K562 (cell line): Measurements from ENCODE around the gene DOCK4. TPM values are rescaled to one million over a fixed set of nuclear protein-coding genes. Genes with fewer than 3 reads are reported as not detected.

Source experiments
- ATAC-seq: fragments of 200-7000 bp; cut with Tn5 transposase; 3 replicates; pipeline ENCODE4 v1.9.1; 2020; ENCODE audit warnings: moderate library complexity
- BruUV-seq: library from RNA; stranded (reverse); fragments of 400-500 nt; replicated peaks from 2 replicates; lab custom pipeline; 2021; lab: Mats Ljungman, UMichigan
- CTCF ChIA-PET: fragments of 300-600 bp; formaldehyde crosslinking; extraction: SDS; loops from one replicate; lab custom pipeline; 2021; ENCODE audit warnings: low intra/inter-chr PET ratio; lab: Yijun Ruan, JAX
- POLR2A ChIA-PET: fragments of 300-600, 350-650 bp; sonication (Branson Sonifier 250); formaldehyde crosslinking; extraction: SDS; loops from one replicate; lab custom pipeline; 2021; ENCODE audit warnings: antibody characterized with exemption, inconsistent platforms; lab: Yijun Ruan, JAX
- DNase-seq, 4 experiments: peaks; one replicate each; pipeline versions ENCODE4 v3.0.0 to v3.0.0-alpha.2; 2011 to 2018; ENCODE audit warnings: low spot score in 3 of 4, mixed read lengths in 3 of 4; ENCODE audit errors: extremely low read depth in 1 of 4
- FAIRE-seq: peaks from 2 replicates; lab custom pipeline; 2011; peaks lifted over from hg19 to GRCh38; lab: Jason Lieb, UNC
- H2AFZ ChIP-seq: 2 replicates; pipeline ENCODE4 v1.6.0; 2011; ENCODE audit warnings: low read depth, low read length, control low read depth, inconsistent platforms
- H3K27ac ChIP-seq: fragments of 200-600 bp; 3 replicates; pipeline ENCODE4 v1.8.0; 2011; ENCODE audit warnings: low read depth, mild to moderate bottlenecking, control low read depth, inconsistent platforms, low read length, moderate library complexity, mixed read lengths; ENCODE audit errors: extremely low read depth
- H3K27me3 ChIP-seq, 2 experiments: fragments of 300-600 bp in 1 of 2; 2 replicates in 1 of 2; 3 replicates in 1 of 2; pipeline versions ENCODE4 v1.6.0 to v1.8.0; 2011; ENCODE audit warnings: inconsistent platforms in 2 of 2, low read length in 2 of 2, mild to moderate bottlenecking in 1 of 2, mixed read lengths in 1 of 2, moderate library complexity in 1 of 2; ENCODE audit not compliant: control insufficient read depth in 2 of 2, insufficient read depth in 2 of 2
- H3K36me3 ChIP-seq: fragments of 300-600 bp; 3 replicates; pipeline ENCODE4 v1.8.0; 2011; ENCODE audit warnings: mild to moderate bottlenecking, low read length, inconsistent platforms; ENCODE audit not compliant: control insufficient read depth, insufficient read depth
- H3K4me1 ChIP-seq, 2 experiments: fragments of 200-600 bp in 1 of 2; replicated peaks in 1 of 2; 2 replicates in 1 of 2; 3 replicates in 1 of 2; pipeline versions ENCODE4 v1.5.1 to v1.8.0; 2011; ENCODE audit warnings: inconsistent platforms in 2 of 2, low read length in 2 of 2, mild to moderate bottlenecking in 1 of 2, mixed read lengths in 1 of 2, moderate library complexity in 1 of 2; ENCODE audit not compliant: control insufficient read depth in 2 of 2, insufficient read depth in 2 of 2
- H3K4me2 ChIP-seq: 2 replicates; pipeline ENCODE4 v1.6.1; 2011; ENCODE audit warnings: low read length, control low read depth, inconsistent platforms, mixed read lengths; ENCODE audit not compliant: insufficient read depth
- H3K4me3 ChIP-seq: fragments of 200-600 bp; sonication (generic), shearing (Covaris generic); 2 replicates; pipeline ENCODE4 v1.5.1; 2016; ENCODE audit warnings: control low read depth, inconsistent platforms
- H3K79me2 ChIP-seq: fragments of 200-600 bp; 3 replicates; pipeline ENCODE4 v1.8.0; 2011; ENCODE audit warnings: low read length, inconsistent platforms; ENCODE audit not compliant: control insufficient read depth, insufficient read depth
- H3K9ac ChIP-seq, 2 experiments: 2 replicates each; pipeline versions ENCODE4 v1.6.0 to v1.6.1; 2011; ENCODE audit warnings: low read depth in 2 of 2, low read length in 2 of 2, control low read depth in 1 of 2, inconsistent platforms in 1 of 2, mild to moderate bottlenecking in 1 of 2, mixed read lengths in 1 of 2; ENCODE audit not compliant: insufficient read depth in 1 of 2
- H3K9me1 ChIP-seq: one replicate; pipeline ENCODE4 v1.6.0; 2011; ENCODE audit warnings: inconsistent platforms, mild to moderate bottlenecking, low read length, moderate library complexity; ENCODE audit not compliant: control insufficient read depth, insufficient read depth
- H3K9me3 ChIP-seq: replicated peaks from 2 replicates; pipeline ENCODE4 v1.5.1; 2011; ENCODE audit warnings: low read depth, low read length, inconsistent platforms; ENCODE audit not compliant: control insufficient read depth, insufficient read depth
- H4K20me1 ChIP-seq: replicated peaks from 2 replicates; pipeline ENCODE4 v1.6.1; 2011; ENCODE audit warnings: low read length, inconsistent platforms, mixed read lengths; ENCODE audit not compliant: control insufficient read depth, insufficient read depth
- NCOR1 ChIP-seq: fragments of 450-650 bp; IDR thresholded peaks from 2 replicates; pipeline ENCODE4 v1.6.1; 2016; ENCODE audit warnings: mild to moderate bottlenecking, moderate library complexity
- NR2F6 ChIP-seq: fragments of 450-650 bp; formaldehyde crosslinking; IDR thresholded peaks from 2 replicates; pipeline ENCODE4 v1.4.0; 2020; ENCODE audit warnings: mild to moderate bottlenecking
- NUFIP1 ChIP-seq: fragments of 450-650 bp; IDR thresholded peaks from 2 replicates; pipeline ENCODE4 v1.6.1; 2018; ENCODE audit not compliant: partially characterized antibody
- SIX5 ChIP-seq, 2 experiments: IDR thresholded peaks; 2 replicates each; pipeline ENCODE4 v1.6.1; 2011; ENCODE audit warnings: low read length in 2 of 2, borderline replicate concordance in 1 of 2, low read depth in 1 of 2, mild to moderate bottlenecking in 1 of 2, moderate library complexity in 1 of 2; ENCODE audit not compliant: insufficient read depth in 1 of 2
- ZNF140 ChIP-seq: fragments of 250-450 bp; sonication (Bioruptor Pico); IDR thresholded peaks from 2 replicates; pipeline ENCODE4 v1.8.0; 2021; ENCODE audit warnings: moderate library complexity, mild to moderate bottlenecking, inconsistent platforms
- ZNF830 ChIP-seq: fragments of 250-450 bp; sonication (Bioruptor Pico); IDR thresholded peaks from 2 replicates; pipeline ENCODE4 v1.5.0; 2021; ENCODE audit warnings: mild to moderate bottlenecking
- WGBS: fragments of 100-300 bp; shearing (Covaris generic); methylation state at CpG from one replicate; pipeline ENCODE4 v1.1.6; 2016; ENCODE audit warnings: low coverage, mixed read lengths; ENCODE audit not compliant: insufficient coverage; ENCODE audit errors: missing lambda C conversion rate; 5-methylcytosine and 5-hydroxymethylcytosine counted together
- in situ Hi-C: fragments of 300-500 bp; cut with MboI; formaldehyde crosslinking; loops from 4 replicates; pipeline ENCODE4 v1.15.0; 2018; ENCODE audit warnings: inconsistent platforms, mixed read lengths
- intact Hi-C: fragments of 100-400 bp; cut with micrococcal nuclease; formaldehyde crosslinking; loops from 2 replicates; pipeline ENCODE4 v1.14.2; 2022
- polyA plus RNA-seq, 8 experiments: library from polyadenylated mRNA; depleted of rRNA in 4 of 8; stranded (reverse) in 5 of 8; unstranded in 3 of 8; fragments of >200 nt; fragmentation: Nextera tagmentation in 2 of 8; fragmentation: Illumina TruSeq in 1 of 8; extraction: Ambion mirVana in 2 of 8; extraction: Trizol in 1 of 8; gene quantifications; 2 replicates each; pipeline versions ENCODE4 v1.2.1 to v1.2.3, GENCODE V29; 2011 to 2014; ENCODE audit warnings: inconsistent platforms in 1 of 8, missing spikeins in 1 of 8
- total RNA-seq, 7 experiments: library from RNA; depleted of rRNA in 6 of 7; stranded (reverse); fragments of >200 nt in 6 of 7; fragmentation: Illumina TruSeq in 2 of 7; extraction: Trizol in 2 of 7; gene quantifications; 2 replicates each; pipeline versions ENCODE4 v1.2.1 to v1.2.3, GENCODE V29; 2011 to 2021; ENCODE audit warnings: low replicate concordance in 1 of 7
- TF ChIP-seq, protein P1 (sequence below): sonication (generic); formaldehyde crosslinking; IDR thresholded peaks from 2 replicates; pipeline ENCODE4 v1.8.0; 2023; ENCODE audit warnings: mild to moderate bottlenecking, missing genetic modification reagents
- TF ChIP-seq, protein P2 (sequence below): fragments of 250-450 bp; sonication (Bioruptor Pico); IDR thresholded peaks from 2 replicates; pipeline ENCODE4 v1.9.0; 2021; ENCODE audit warnings: mild to moderate bottlenecking

Gene DOCK4
- total and polyA plus RNA-seq, 9 of the 15 experiments (the other 6 are each of a cell fraction or from before 2014, with no cell fraction given) = 0.42 to 5.7 (median 2.3) TPM

DNA sequence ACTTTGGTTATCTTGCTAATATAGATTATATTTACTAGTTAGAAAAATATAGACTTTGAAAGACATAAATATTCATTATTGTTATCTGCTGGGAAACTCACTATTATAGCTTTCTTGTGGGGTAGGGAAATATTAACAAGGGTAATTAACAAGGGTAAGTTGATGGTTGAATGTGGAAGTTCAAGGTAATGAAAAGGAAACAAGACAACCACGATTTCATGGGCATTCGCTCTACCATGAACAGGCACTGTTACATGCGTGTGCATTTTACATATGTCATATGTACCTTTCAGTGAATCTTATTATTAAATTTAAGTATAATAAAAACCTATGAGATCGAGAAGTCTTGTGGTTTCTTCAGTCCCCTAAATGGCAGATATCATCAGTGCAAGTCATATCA, 392.9 kb downstream of the DOCK4 start:
- 3% methylated on average over 4 of the region's 4 CpGs for WGBS
- CTCF ChIA-PET = no interaction called here
- POLR2A ChIA-PET = interaction anchor here (1.6 kb wide), 1 partner anchor 10 kb away, joined by 3 read pairs; no protein-coding TSS in a partner anchor

More for the DNA sequence above, 392.9 kb downstream of the DOCK4 start:
- no peak for ATAC-seq
- in situ Hi-C loops (no loop called here), intact Hi-C loops (no loop called here)
- H2AFZ ChIP-seq = no peak overlapping the region
- no peaks in the 10 kb centered on the region; a peak in 1 of 5 replicates for H3K27me3 ChIP-seq
- no peaks in the 10 kb centered on the region for H3K9me1 ChIP-seq
- TF ChIP-seq SIX5 (IDR thresholded peaks at IDR 0.05; ENCODE audit: borderline replicate concordance in 1 of 2, insufficient read depth in 1 of 2, low read depth in 1 of 2, low read length in 2 of 2) (no peak), ZNF140 (CRISPR knock-in tag) (no peak), NCOR1 (no peak), NR2F6 (CRISPR knock-in tag) (no peak), ZNF830 (no peak), NUFIP1 (no peak)
- TF ChIP-seq, protein P1, sequence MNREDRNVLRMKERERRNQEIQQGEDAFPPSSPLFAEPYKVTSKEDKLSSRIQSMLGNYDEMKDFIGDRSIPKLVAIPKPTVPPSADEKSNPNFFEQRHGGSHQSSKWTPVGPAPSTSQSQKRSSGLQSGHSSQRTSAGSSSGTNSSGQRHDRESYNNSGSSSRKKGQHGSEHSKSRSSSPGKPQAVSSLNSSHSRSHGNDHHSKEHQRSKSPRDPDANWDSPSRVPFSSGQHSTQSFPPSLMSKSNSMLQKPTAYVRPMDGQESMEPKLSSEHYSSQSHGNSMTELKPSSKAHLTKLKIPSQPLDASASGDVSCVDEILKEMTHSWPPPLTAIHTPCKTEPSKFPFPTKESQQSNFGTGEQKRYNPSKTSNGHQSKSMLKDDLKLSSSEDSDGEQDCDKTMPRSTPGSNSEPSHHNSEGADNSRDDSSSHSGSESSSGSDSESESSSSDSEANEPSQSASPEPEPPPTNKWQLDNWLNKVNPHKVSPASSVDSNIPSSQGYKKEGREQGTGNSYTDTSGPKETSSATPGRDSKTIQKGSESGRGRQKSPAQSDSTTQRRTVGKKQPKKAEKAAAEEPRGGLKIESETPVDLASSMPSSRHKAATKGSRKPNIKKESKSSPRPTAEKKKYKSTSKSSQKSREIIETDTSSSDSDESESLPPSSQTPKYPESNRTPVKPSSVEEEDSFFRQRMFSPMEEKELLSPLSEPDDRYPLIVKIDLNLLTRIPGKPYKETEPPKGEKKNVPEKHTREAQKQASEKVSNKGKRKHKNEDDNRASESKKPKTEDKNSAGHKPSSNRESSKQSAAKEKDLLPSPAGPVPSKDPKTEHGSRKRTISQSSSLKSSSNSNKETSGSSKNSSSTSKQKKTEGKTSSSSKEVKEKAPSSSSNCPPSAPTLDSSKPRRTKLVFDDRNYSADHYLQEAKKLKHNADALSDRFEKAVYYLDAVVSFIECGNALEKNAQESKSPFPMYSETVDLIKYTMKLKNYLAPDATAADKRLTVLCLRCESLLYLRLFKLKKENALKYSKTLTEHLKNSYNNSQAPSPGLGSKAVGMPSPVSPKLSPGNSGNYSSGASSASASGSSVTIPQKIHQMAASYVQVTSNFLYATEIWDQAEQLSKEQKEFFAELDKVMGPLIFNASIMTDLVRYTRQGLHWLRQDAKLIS = no peak
- TF ChIP-seq, protein P2, sequence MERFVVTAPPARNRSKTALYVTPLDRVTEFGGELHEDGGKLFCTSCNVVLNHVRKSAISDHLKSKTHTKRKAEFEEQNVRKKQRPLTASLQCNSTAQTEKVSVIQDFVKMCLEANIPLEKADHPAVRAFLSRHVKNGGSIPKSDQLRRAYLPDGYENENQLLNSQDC (CRISPR knock-in tag) = no peak
- H3K4me2 ChIP-seq = no peak overlapping the region
- no peak for FAIRE-seq
- H3K9ac ChIP-seq = no peak overlapping the region
- BruUV-seq = no TSS peak
- no peaks in the 10 kb centered on the region for H3K79me2 ChIP-seq
- H3K9me3 ChIP-seq = no peaks in the 10 kb centered on the region
- no peaks in the 10 kb centered on the region for H4K20me1 ChIP-seq
- no peaks in the 10 kb centered on the region for H3K4me1 ChIP-seq
- H3K4me3 ChIP-seq = no peak overlapping the region
- H3K27ac ChIP-seq = no peak overlapping the region
- no peaks in the 10 kb centered on the region for H3K36me3 ChIP-seq
- no peak for DNase-seq
